Keratinocyte (primary cell): ENCODE data around the gene HORMAD1. TPM values are rescaled to one million over a fixed set of nuclear protein-coding genes. Genes with fewer than 3 reads are reported as not detected.

Experiments
- DNase-seq: peaks from one replicate; pipeline ENCODE4 v3.0.0-alpha.2; 2011; ENCODE audit warnings: low read depth, missing footprints, low spot score
- FAIRE-seq: peaks from 2 replicates; lab custom pipeline; 2011; peaks lifted over from hg19 to GRCh38; lab: Jason Lieb, UNC
- H2AFZ ChIP-seq: 2 replicates; pipeline ENCODE4 v1.6.0; 2012; ENCODE audit warnings: low read length, control low read depth, inconsistent platforms; ENCODE audit not compliant: control insufficient read depth
- H3K27ac ChIP-seq: 2 replicates; pipeline ENCODE4 v1.5.1; 2011; ENCODE audit warnings: low read length; ENCODE audit not compliant: control insufficient read depth, insufficient read depth
- H3K27me3 ChIP-seq: 3 replicates; pipeline ENCODE4 v1.6.0; 2011; ENCODE audit warnings: low read length; ENCODE audit not compliant: control insufficient read depth, insufficient read depth; ENCODE audit errors: extremely low read depth
- H3K36me3 ChIP-seq, 2 experiments: 2 replicates in 1 of 2; 3 replicates in 1 of 2; pipeline ENCODE4 v1.5.1; 2011; ENCODE audit warnings: low read length in 2 of 2, mild to moderate bottlenecking in 1 of 2; ENCODE audit not compliant: control insufficient read depth in 2 of 2, insufficient read depth in 2 of 2; ENCODE audit errors: extremely low read depth in 1 of 2
- H3K4me1 ChIP-seq: 3 replicates; pipeline ENCODE4 v1.5.1; 2011; ENCODE audit warnings: low read length; ENCODE audit not compliant: control insufficient read depth, insufficient read depth; ENCODE audit errors: extremely low read depth
- H3K4me2 ChIP-seq: 3 replicates; pipeline ENCODE4 v1.6.0; 2011; ENCODE audit warnings: low read depth, low read length; ENCODE audit not compliant: control insufficient read depth, insufficient read depth; ENCODE audit errors: extremely low read depth
- H3K4me3 ChIP-seq, 3 experiments: fragments of 200-600 bp in 1 of 3; sonication (generic) in 1 of 3; 2 replicates in 2 of 3; 3 replicates in 1 of 3; pipeline ENCODE4 v1.5.1; 2011 to 2016; ENCODE audit warnings: low read length in 3 of 3, mild to moderate bottlenecking in 3 of 3, control low read depth in 2 of 3, inconsistent platforms in 1 of 3, low read depth in 1 of 3, mixed read lengths in 1 of 3, mixed run types in 1 of 3, moderate library complexity in 1 of 3; ENCODE audit not compliant: control insufficient read depth in 2 of 3, insufficient read depth in 2 of 3; ENCODE audit errors: extremely low read depth in 1 of 3
- H3K79me2 ChIP-seq: 2 replicates; pipeline ENCODE4 v1.6.0; 2012; ENCODE audit warnings: low read length; ENCODE audit not compliant: control insufficient read depth, insufficient read depth
- H3K9ac ChIP-seq: 3 replicates; pipeline ENCODE4 v1.6.0; 2011; ENCODE audit warnings: low read length; ENCODE audit not compliant: control insufficient read depth, insufficient read depth; ENCODE audit errors: extremely low read depth
- H3K9me1 ChIP-seq: 3 replicates; pipeline ENCODE4 v1.6.0; 2011; ENCODE audit warnings: low read length; ENCODE audit not compliant: control insufficient read depth, insufficient read depth; ENCODE audit errors: extremely low read depth
- H3K9me3 ChIP-seq: 2 replicates; pipeline ENCODE4 v1.5.1; 2012; ENCODE audit warnings: low read depth, low read length; ENCODE audit not compliant: control insufficient read depth
- H4K20me1 ChIP-seq: 3 replicates; pipeline ENCODE4 v1.6.0; 2011; ENCODE audit warnings: low read length; ENCODE audit not compliant: control insufficient read depth, insufficient read depth; ENCODE audit errors: extremely low read depth
- EZH2 ChIP-seq: IDR thresholded peaks from one replicate; pipeline ENCODE4 v1.6.1; 2012; ENCODE audit warnings: inconsistent platforms, mild to moderate bottlenecking, low read length, moderate library complexity
- dilution Hi-C: fragments of 300-500 bp; cut with MboI; formaldehyde crosslinking; loops from one replicate; pipeline ENCODE4 v1.7.0; 2020; ENCODE audit warnings: low sequenced_read_pairs; ENCODE audit not compliant: extremely low pct_ligation_motif_present
- polyA plus RNA-seq, 5 experiments: library from polyadenylated mRNA; depleted of rRNA in 3 of 5; stranded (reverse) in 3 of 5; stranded (forward) in 1 of 5; unstranded in 1 of 5; fragments of >200 nt; gene quantifications; 1 replicate in 1 of 5; 2 replicates in 3 of 5; 3 replicates in 1 of 5; pipeline versions ENCODE4 v1.2.1 to v1.2.3, GENCODE V29; 2011 to 2012; ENCODE audit warnings: missing spikeins in 2 of 5, low read depth in 1 of 5, low replicate concordance in 1 of 5
- TF ChIP-seq, protein P1 (sequence below), 3 experiments: IDR thresholded peaks in 1 of 3; conservative IDR thresholded peaks in 1 of 3; optimal IDR thresholded peaks in 1 of 3; 2 replicates in 2 of 3; 3 replicates in 1 of 3; pipeline versions ENCODE3 to v1.5.1; 2011; ENCODE audit warnings: low read length in 3 of 3, mild to moderate bottlenecking in 3 of 3, moderate library complexity in 2 of 3, control low read depth in 1 of 3, inconsistent platforms in 1 of 3; ENCODE audit not compliant: insufficient read depth in 2 of 3; ENCODE audit errors: extremely low read depth in 1 of 3

HORMAD1 gene
- polyA plus RNA-seq, 1 donor (not counting 4 experiments of a cell fraction or from before 2014, with no cell fraction given) = 3.3 TPM

GRCh38 chr1:150730130-150730721 lies 9.5 kb upstream of the HORMAD1 start:
- Histone ChIP-seq H3K9ac (no peak overlapping the region), H3K36me3 (no peaks in the 10 kb centered on the region), H3K9me3 (no peaks in the 10 kb centered on the region), H3K27ac (no peak overlapping the region), H2AFZ (no peak overlapping the region), H3K4me1 (no peaks in the 10 kb centered on the region), H3K79me2 (no peaks in the 10 kb centered on the region), H3K27me3 (no peaks in the 10 kb centered on the region), H3K4me2 (no peak overlapping the region), H3K4me3 (no peak overlapping the region), H3K9me1 (no peaks in the 10 kb centered on the region), H4K20me1 (no peaks in the 10 kb centered on the region)
- no peak for TF ChIP-seq EZH2
- TF ChIP-seq, protein P1, sequence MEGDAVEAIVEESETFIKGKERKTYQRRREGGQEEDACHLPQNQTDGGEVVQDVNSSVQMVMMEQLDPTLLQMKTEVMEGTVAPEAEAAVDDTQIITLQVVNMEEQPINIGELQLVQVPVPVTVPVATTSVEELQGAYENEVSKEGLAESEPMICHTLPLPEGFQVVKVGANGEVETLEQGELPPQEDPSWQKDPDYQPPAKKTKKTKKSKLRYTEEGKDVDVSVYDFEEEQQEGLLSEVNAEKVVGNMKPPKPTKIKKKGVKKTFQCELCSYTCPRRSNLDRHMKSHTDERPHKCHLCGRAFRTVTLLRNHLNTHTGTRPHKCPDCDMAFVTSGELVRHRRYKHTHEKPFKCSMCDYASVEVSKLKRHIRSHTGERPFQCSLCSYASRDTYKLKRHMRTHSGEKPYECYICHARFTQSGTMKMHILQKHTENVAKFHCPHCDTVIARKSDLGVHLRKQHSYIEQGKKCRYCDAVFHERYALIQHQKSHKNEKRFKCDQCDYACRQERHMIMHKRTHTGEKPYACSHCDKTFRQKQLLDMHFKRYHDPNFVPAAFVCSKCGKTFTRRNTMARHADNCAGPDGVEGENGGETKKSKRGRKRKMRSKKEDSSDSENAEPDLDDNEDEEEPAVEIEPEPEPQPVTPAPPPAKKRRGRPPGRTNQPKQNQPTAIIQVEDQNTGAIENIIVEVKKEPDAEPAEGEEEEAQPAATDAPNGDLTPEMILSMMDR (optimal IDR thresholded peaks at IDR 0.05 in 1 of 3, IDR thresholded peaks at IDR 0.05 in 1 of 3, conservative IDR thresholded peaks at IDR 0.05 in 1 of 3; ENCODE audit: extremely low read depth in 1 of 3, insufficient read depth in 2 of 3, low read length in 3 of 3) = no peak
- no peak for DNase-seq
- no peak for FAIRE-seq
- dilution Hi-C loops = no loop called here

DNA sequence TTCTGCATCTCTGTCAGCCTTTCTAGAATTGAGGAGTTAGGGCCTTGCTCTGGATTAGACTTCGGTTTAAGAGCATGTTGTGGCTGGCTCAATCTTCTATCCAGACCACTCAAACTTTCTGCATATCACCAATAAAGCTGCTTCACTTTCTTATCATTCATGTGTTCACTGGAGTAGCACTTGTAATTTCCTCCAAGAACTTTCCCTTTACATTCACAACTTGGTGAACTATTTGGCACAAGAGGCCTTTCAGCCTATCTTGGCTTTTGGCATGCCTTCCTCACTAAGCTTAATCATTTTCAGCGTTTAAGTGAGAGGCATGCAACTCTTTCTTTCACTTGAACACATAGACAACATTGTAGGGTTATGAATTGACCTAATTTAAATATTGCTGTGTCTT lies 3.6 kb upstream of the HORMAD1 start:
- no peak overlapping the region for H3K27ac ChIP-seq
- H3K9ac ChIP-seq = no peak overlapping the region
- FAIRE-seq (no peak), DNase-seq (no peak)
- no peaks in the 10 kb centered on the region for H3K79me2 ChIP-seq
- no peak overlapping the region for H3K4me2 ChIP-seq
- H2AFZ ChIP-seq = no peak overlapping the region
- no peaks in the 10 kb centered on the region for H3K4me1 ChIP-seq
- no peaks in the 10 kb centered on the region for H3K27me3 ChIP-seq
- H3K36me3 ChIP-seq = no peaks in the 10 kb centered on the region
- TF ChIP-seq EZH2 = no peak
- TF ChIP-seq, protein P1 (optimal IDR thresholded peaks at IDR 0.05 in 1 of 3, IDR thresholded peaks at IDR 0.05 in 1 of 3, conservative IDR thresholded peaks at IDR 0.05 in 1 of 3; ENCODE audit: extremely low read depth in 1 of 3, insufficient read depth in 2 of 3, low read length in 3 of 3) = no peak
- dilution Hi-C loops = no loop called here
- H4K20me1 ChIP-seq = no peaks in the 10 kb centered on the region
- H3K9me1 ChIP-seq = no peaks in the 10 kb centered on the region
- no peaks in the 10 kb centered on the region for H3K9me3 ChIP-seq
- no peak overlapping the region for H3K4me3 ChIP-seq
